OCI-LY7 (cell line): Measurements from ENCODE around the gene DMD. TPM values are rescaled to one million over a fixed set of nuclear protein-coding genes. Genes with fewer than 3 reads are reported as not detected.

Source experiments
- BruUV-seq: library from RNA; stranded (reverse); fragments of 400-500 nt; replicated peaks from 2 replicates; lab custom pipeline; 2021; lab: Mats Ljungman, UMichigan
- CTCF ChIA-PET: fragments of 300-600 bp; sonication (Branson Sonifier 250); formaldehyde crosslinking; loops from one replicate; lab custom pipeline; 2022; ENCODE audit warnings: antibody characterized with exemption; ENCODE audit not compliant: unreplicated experiment; lab: Charles Lee
- POLR2A ChIA-PET: fragments of 300-600 bp; sonication (Branson Sonifier 250); formaldehyde crosslinking; loops from one replicate; lab custom pipeline; 2022; ENCODE audit warnings: antibody characterized with exemption; lab: Charles Lee
- DNase-seq: peaks from one replicate; pipeline ENCODE4 v3.0.0-alpha.2; 2015; ENCODE audit warnings: low spot score
- H2AFZ ChIP-seq: fragments of 200-600 bp; sonication (generic), shearing (Covaris generic); 2 replicates; pipeline ENCODE4 v1.6.1; 2014; ENCODE audit warnings: mild to moderate bottlenecking, antibody characterized with exemption, low read length, moderate library complexity
- H3K27ac ChIP-seq: fragments of 200-600 bp; sonication (generic); 2 replicates; pipeline ENCODE4 v1.5.1; 2014; ENCODE audit warnings: mixed run types, low read depth, mild to moderate bottlenecking, moderate library complexity, low read length, inconsistent platforms; ENCODE audit not compliant: poor library complexity, severe bottlenecking
- H3K36me3 ChIP-seq: fragments of 200-600 bp; sonication (generic); 2 replicates; pipeline ENCODE4 v1.6.1; 2014; ENCODE audit warnings: mild to moderate bottlenecking, antibody characterized with exemption, low read length, moderate library complexity, mixed read lengths; ENCODE audit not compliant: insufficient read depth
- H3K4me1 ChIP-seq: fragments of 200-600 bp; sonication (generic); 2 replicates; pipeline ENCODE4 v1.5.1; 2014; ENCODE audit warnings: mild to moderate bottlenecking, low read length; ENCODE audit not compliant: insufficient read depth, poor library complexity, severe bottlenecking
- H3K4me2 ChIP-seq: fragments of 200-600 bp; sonication (generic); 2 replicates; pipeline ENCODE4 v1.6.1; 2014; ENCODE audit warnings: mild to moderate bottlenecking, low read length
- H3K4me3 ChIP-seq: fragments of 200-600 bp; sonication (generic); 2 replicates; pipeline ENCODE4 v1.5.1; 2014; ENCODE audit warnings: mild to moderate bottlenecking, low read depth, low read length; ENCODE audit not compliant: poor library complexity, severe bottlenecking
- H3K79me2 ChIP-seq: fragments of 200-600 bp; sonication (generic); 2 replicates; pipeline ENCODE4 v1.6.1; 2016; ENCODE audit warnings: low read depth, mild to moderate bottlenecking, low read length, moderate library complexity, mixed read lengths; ENCODE audit not compliant: insufficient read depth
- H3K9me2 ChIP-seq: fragments of 200-600 bp; sonication (generic); 2 replicates; pipeline ENCODE4 v1.6.1; 2016; ENCODE audit warnings: mild to moderate bottlenecking, low read length, mixed read lengths; ENCODE audit not compliant: insufficient read depth
- H3K9me3 ChIP-seq: fragments of 200-600 bp; sonication (generic); 2 replicates; pipeline ENCODE4 v1.6.1; 2014; ENCODE audit warnings: mild to moderate bottlenecking, mixed run types, low read length, mixed read lengths
- H4K20me1 ChIP-seq: fragments of 200-600 bp; sonication (generic); 2 replicates; pipeline ENCODE4 v1.6.1; 2014; ENCODE audit warnings: mild to moderate bottlenecking, antibody characterized with exemption, low read length, moderate library complexity, mixed read lengths; ENCODE audit not compliant: insufficient read depth
- CTCF ChIP-seq: fragments of 200-600 bp; sonication (generic); conservative IDR thresholded peaks from 2 replicates; pipeline ENCODE4 v1.5.1; 2014; ENCODE audit warnings: mild to moderate bottlenecking, antibody characterized with exemption, low read length, moderate library complexity, mixed read lengths
- EZH2phosphoT487 ChIP-seq: fragments of 200-600 bp; sonication (generic); IDR thresholded peaks from 2 replicates; pipeline ENCODE4 v1.6.1; 2018; ENCODE audit warnings: low read depth, borderline replicate concordance, mild to moderate bottlenecking, mixed run types, antibody characterized with exemption, low read length, moderate library complexity, mixed read lengths
- intact Hi-C: fragments of 100-400 bp; cut with micrococcal nuclease; formaldehyde crosslinking; loops from one replicate; pipeline ENCODE4 v1.10.0; 2022; ENCODE audit not compliant: unreplicated experiment
- total RNA-seq, 2 experiments: library from RNA; depleted of rRNA in 1 of 2; stranded (reverse); fragments of >200 nt in 1 of 2; shearing (Covaris generic) in 1 of 2; gene quantifications; 2 replicates each; pipeline ENCODE4 v1.2.3, GENCODE V29; 2014 to 2022

The DMD gene
- total RNA-seq, 2 experiments from 2014 or later, result 20.5 to 61.4 TPM

DNA sequence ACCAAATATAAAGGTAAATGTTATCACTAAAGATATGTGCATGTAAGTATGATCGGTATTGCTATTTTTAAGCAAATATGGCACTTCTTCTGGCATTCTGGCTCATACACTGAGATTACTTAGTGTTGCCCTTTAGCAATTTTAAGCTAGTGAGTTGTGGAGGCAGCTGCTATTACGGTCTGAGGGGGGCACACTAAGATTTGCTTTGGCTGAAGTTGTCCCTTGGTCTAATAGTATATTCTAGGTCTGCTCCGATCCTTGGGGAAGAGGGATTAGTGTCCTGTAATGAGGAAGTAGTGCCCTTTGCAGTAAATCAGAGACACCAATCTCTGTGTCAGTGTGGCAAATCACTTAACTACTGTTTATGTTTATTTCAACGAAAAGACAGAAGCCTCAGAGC is 1943.0 kb downstream of the DMD start:
- DNase-seq, result peak; percentile 8
- TF ChIP-seq EZH2phosphoT487 (no peak), CTCF (0 out of 2 replicates have a peak, but pooled peaks have one; percentile 19)
- POLR2A ChIA-PET, result interaction anchor here (0.9 kb wide), 1 partner anchor 38 kb away, joined by 3 read pairs; no protein-coding TSS in a partner anchor
- Histone ChIP-seq H3K9me3 (no peaks in the 10 kb centered on the region), H3K4me1 (peaks cover 8% of the 10 kb centered on the region), H3K4me3 (no peak overlapping the region), H3K9me2 (no peaks in the 10 kb centered on the region), H2AFZ (no peak overlapping the region), H3K27ac (no peak overlapping the region), H3K4me2 (no peak overlapping the region; the same call in 1 of the 2 replicates), H3K36me3 (no peaks in the 10 kb centered on the region), H3K79me2 (peaks cover 30% of the 10 kb centered on the region), H4K20me1 (no peaks in the 10 kb centered on the region)
- no TSS peak for BruUV-seq
- intact Hi-C loops, result loop anchor here (5.0 kb wide), 1 partner anchor 154 kb away; no protein-coding TSS in a partner anchor
- CTCF ChIA-PET, result no interaction called here

DNA sequence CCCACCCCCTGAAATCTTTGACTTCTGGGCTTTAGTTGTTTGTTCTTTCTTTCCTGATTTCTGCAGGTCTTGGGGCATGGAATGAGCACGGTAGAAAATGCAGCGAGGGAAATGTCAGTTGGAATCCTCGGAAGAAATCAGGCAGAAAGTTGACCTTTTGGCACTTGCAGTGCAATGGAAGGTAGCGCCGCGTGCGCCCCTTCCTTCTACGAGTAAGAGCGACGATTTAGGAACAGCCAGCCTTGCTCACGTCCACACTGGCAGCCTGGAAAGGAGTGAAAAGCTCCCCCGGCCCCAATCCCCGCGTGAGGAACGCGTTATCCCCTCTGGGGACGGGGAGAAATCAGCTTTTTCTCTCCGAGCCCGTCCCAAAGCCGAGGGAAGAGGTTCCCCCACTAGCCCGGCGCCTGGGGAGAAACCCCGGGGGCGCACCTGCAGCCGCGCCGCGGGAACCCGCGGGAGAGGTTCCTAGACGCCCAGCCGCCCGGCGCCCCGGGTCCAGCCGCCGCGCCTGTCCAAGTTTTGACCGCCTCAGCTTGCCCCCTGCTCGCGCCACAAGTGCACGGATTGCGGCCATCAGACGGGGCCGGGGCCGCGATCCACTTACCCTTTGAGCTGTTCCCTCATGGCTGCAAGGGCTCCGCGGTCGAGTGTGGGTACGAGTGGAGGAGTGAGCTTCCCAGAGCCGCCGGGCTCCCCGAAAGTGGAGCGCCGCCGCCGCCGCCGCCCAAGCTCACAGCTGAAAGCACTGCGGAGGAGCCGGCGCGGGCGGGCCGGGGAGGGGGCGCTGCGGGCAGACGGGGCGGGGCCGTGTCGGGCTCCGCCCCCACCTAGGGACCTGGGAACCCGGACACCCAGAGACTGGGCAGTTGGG is 1944.9 kb downstream of the DMD start:
- Histone ChIP-seq H3K4me3 (peak overlapping the region; percentile 96), H3K36me3 (peaks cover 4% of the 10 kb centered on the region; the same call in 1 of the 2 replicates), H3K79me2 (peaks cover 45% of the 10 kb centered on the region), H3K9me3 (no peaks in the 10 kb centered on the region), H2AFZ (peak overlapping the region; percentile 74), H4K20me1 (no peaks in the 10 kb centered on the region), H3K4me2 (peak overlapping the region; percentile 95), H3K4me1 (peaks cover 19% of the 10 kb centered on the region), H3K9me2 (no peaks in the 10 kb centered on the region), H3K27ac (peak overlapping the region; percentile 35)
- BruUV-seq, result no TSS peak
- no peak for TF ChIP-seq CTCF
- TF ChIP-seq EZH2phosphoT487, result no peak
- CTCF ChIA-PET, result interaction anchor here (0.9 kb wide), 1 partner anchor 53 kb away, joined by 3 read pairs; no protein-coding TSS in a partner anchor
- DNase-seq, result peak; percentile 68
- POLR2A ChIA-PET, result interaction anchor here (0.6 to 1.8 kb wide), 9 partner anchors 11 to 48 kb away, joined by 3 to 7 read pairs (median 4); no protein-coding TSS in a partner anchor
- intact Hi-C loops, result loop anchor here (5.0 kb wide), 1 partner anchor 156 kb away; no protein-coding TSS in a partner anchor
